ENCODE results near the gene NKX3-2. TPM values are rescaled to one million over a fixed set of nuclear protein-coding genes. Genes with fewer than 3 reads are reported as not detected.

Gene NKX3-2
- total and polyA plus RNA-seq, 9 of the 15 experiments (the other 6 are each of a cell fraction or from before 2014, with no cell fraction given), result 0.03 to 0.81 (median 0.27) TPM; not detected in 1

- TF ChIP-seq, protein P1, sequence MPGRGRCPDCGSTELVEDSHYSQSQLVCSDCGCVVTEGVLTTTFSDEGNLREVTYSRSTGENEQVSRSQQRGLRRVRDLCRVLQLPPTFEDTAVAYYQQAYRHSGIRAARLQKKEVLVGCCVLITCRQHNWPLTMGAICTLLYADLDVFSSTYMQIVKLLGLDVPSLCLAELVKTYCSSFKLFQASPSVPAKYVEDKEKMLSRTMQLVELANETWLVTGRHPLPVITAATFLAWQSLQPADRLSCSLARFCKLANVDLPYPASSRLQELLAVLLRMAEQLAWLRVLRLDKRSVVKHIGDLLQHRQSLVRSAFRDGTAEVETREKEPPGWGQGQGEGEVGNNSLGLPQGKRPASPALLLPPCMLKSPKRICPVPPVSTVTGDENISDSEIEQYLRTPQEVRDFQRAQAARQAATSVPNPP (IDR thresholded peaks at IDR 0.05; ENCODE audit: borderline replicate concordance, insufficient read depth, insufficient read length), result no peak
- peak; percentile 99 for TF ChIP-seq PKNOX1 (IDR thresholded peaks at IDR 0.05)
- no peak for TF ChIP-seq PTBP1 (IDR thresholded peaks at IDR 0.05; ENCODE audit: low read depth, low read length)
- TF ChIP-seq BRCA1 (IDR thresholded peaks at IDR 0.05), result no peak
- TF ChIP-seq BRCA1 (CRISPR knock-in tag; IDR thresholded peaks at IDR 0.05), result no peak
These were observed 492 bp upstream of the NKX3-2 start (continued) for GRCh38 chr4:13544606-13545393.

DNA sequence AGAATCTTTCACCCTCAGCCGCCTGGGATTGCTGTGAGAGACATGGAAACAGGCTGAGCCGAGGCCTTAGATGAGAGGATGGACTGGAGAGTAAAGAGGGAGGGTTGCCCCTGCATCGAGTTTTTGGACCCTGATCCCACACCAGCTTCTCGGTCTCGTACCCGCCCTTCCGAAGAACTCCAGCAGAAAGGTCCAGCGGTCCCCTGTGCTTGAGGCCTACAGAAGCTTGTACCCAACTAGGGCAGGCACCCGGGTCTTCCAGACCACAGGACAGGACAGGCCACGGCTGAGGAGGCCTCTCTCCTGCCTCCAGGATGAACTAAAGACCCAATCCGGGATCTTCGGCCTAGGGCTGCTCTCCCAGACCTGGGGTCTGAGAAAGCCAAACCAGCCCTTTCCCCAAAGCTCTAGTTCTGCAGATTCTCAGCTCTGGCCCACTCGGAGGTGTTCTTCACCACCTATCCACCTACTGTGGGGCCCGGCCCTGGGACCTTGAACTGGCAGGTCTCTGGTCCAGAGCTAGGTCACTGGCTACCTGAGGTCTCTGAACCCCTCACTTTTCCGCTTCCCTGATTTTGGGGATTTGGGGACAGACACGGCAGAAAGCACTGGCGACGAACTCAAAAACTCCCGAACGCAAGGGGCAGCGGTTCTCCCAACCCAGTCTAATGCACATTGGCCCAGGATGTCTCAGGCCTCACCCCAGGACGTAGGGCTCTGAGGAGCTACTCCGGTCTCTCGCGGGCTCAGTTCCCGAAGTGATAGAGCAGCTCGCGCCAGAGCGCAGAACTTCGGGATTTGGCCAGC is 1.1 kb downstream of the NKX3-2 start:
- FAIRE-seq, result no peak
- H3K9me1 ChIP-seq (ENCODE audit: control insufficient read depth, insufficient read depth, low read length), result no peaks in the 10 kb centered on the region
- no peak overlapping the region for H3K27ac ChIP-seq (ENCODE audit: extremely low read depth, low read depth, low read length)
- in situ Hi-C loops (cut with MboI), result no loop called here
- no peak for ATAC-seq
- no peaks in the 10 kb centered on the region for H3K36me3 ChIP-seq (ENCODE audit: control insufficient read depth, insufficient read depth, low read length)
- WGBS (ENCODE audit: insufficient coverage, low coverage, missing lambda C conversion rate), result 83% methylated on average over 23 of the region's 30 CpGs
- no TSS peak for BruUV-seq (replicated peaks)
- H3K9me3 ChIP-seq (replicated peaks; ENCODE audit: control insufficient read depth, insufficient read depth, low read depth, low read length), result peaks cover 4% of the 10 kb centered on the region; the same call in 1 of the 2 replicates
- H3K4me3 ChIP-seq, result no peak overlapping the region
- H3K4me2 ChIP-seq (ENCODE audit: insufficient read depth, low read length), result no peak overlapping the region
- ChIA-PET POLR2A (interaction anchor here (0.9 kb wide), 1 partner anchor 10 kb away, joined by 3 read pairs; no protein-coding TSS in a partner anchor), CTCF (ENCODE audit: low intra/inter-chr PET ratio) (no interaction called here)
- peaks cover 16 to 29% of the 10 kb centered on the region in 2 experiments for H3K27me3 ChIP-seq (ENCODE audit: control insufficient read depth in 2 of 2, insufficient read depth in 2 of 2, low read length in 2 of 2)
- no peak overlapping the region for H2AFZ ChIP-seq (ENCODE audit: low read depth, low read length)
- no peak for DNase-seq (ENCODE audit: extremely low read depth in 1 of 4, low spot score in 3 of 4)
- H3K79me2 ChIP-seq (ENCODE audit: control insufficient read depth, insufficient read depth, low read length), result no peaks in the 10 kb centered on the region
- no peaks in the 10 kb centered on the region for H4K20me1 ChIP-seq (replicated peaks; ENCODE audit: control insufficient read depth, insufficient read depth, low read length)
- H3K9ac ChIP-seq (ENCODE audit: insufficient read depth in 1 of 2, low read depth in 2 of 2, low read length in 2 of 2), result no peak overlapping the region
- intact Hi-C loops (cut with micrococcal nuclease), result no loop called here
- H3K4me1 ChIP-seq (replicated peaks in 1 of 2; ENCODE audit: control insufficient read depth in 2 of 2, insufficient read depth in 2 of 2, low read length in 2 of 2), result peaks cover 2 to 28% of the 10 kb centered on the region in 2 experiments; a peak in 3 of 5 replicates
- no peak for TF ChIP-seq ZNF197 (CRISPR knock-in tag; IDR thresholded peaks at IDR 0.05; ENCODE audit: low read depth)
- no peak for TF ChIP-seq TAF15 (IDR thresholded peaks at IDR 0.05; ENCODE audit: low read depth, low read length)
- TF ChIP-seq LCOR (CRISPR knock-in tag; IDR thresholded peaks at IDR 0.05), result no peak
- TF ChIP-seq, protein P2, sequence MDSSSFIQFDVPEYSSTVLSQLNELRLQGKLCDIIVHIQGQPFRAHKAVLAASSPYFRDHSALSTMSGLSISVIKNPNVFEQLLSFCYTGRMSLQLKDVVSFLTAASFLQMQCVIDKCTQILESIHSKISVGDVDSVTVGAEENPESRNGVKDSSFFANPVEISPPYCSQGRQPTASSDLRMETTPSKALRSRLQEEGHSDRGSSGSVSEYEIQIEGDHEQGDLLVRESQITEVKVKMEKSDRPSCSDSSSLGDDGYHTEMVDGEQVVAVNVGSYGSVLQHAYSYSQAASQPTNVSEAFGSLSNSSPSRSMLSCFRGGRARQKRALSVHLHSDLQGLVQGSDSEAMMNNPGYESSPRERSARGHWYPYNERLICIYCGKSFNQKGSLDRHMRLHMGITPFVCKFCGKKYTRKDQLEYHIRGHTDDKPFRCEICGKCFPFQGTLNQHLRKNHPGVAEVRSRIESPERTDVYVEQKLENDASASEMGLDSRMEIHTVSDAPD (CRISPR knock-in tag; IDR thresholded peaks at IDR 0.05), result no peak
- no peak for TF ChIP-seq NR2C1 (IDR thresholded peaks at IDR 0.05)
- no peak for TF ChIP-seq NR2C1 (tag; IDR thresholded peaks at IDR 0.05)
- no peak for TF ChIP-seq ZNF785 (CRISPR knock-in tag; IDR thresholded peaks at IDR 0.05)
- no peak for TF ChIP-seq PHF21A (IDR thresholded peaks at IDR 0.05; ENCODE audit: borderline replicate concordance, low read depth)
- TF ChIP-seq, protein P3, sequence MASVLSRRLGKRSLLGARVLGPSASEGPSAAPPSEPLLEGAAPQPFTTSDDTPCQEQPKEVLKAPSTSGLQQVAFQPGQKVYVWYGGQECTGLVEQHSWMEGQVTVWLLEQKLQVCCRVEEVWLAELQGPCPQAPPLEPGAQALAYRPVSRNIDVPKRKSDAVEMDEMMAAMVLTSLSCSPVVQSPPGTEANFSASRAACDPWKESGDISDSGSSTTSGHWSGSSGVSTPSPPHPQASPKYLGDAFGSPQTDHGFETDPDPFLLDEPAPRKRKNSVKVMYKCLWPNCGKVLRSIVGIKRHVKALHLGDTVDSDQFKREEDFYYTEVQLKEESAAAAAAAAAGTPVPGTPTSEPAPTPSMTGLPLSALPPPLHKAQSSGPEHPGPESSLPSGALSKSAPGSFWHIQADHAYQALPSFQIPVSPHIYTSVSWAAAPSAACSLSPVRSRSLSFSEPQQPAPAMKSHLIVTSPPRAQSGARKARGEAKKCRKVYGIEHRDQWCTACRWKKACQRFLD (CRISPR knock-in tag; IDR thresholded peaks at IDR 0.05), result no peak
- no peak for TF ChIP-seq HDAC8 (tag; IDR thresholded peaks at IDR 0.05)
